ENCODE measurements around the gene CYB5B. TPM values are rescaled to one million over a fixed set of nuclear protein-coding genes. Genes with fewer than 3 reads are reported as not detected.

CYB5B gene
- total RNA-seq, 4 donors from 2014 or later = 30.3 to 60.5 (median 42.4) TPM

DNA sequence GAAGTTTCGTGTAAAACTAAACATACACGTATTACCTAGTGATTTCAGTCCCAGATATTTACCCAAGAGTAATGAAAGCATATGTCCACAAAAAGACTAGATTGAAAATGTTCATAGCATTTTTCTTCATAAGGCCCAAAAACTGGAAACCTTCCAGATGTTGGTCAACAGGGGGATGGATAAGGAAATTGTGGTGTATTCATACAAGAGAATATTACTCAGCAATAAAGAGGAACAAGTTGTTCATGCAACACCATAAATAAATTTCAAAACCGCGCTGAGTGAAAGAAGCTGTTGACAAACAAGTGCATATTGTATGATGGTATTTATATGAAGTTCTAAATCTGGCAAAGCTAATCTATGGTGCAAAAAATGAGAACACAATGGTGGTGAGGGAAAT, 87.2 kb downstream of the CYB5B start:
- H3K4me3 ChIP-seq = no peak overlapping the region
- 94 to 100% methylated on average over 4 of the region's 4 CpGs for WGBS, 2 donors (ENCODE audit: low coverage in 1 of 2)
- in situ Hi-C loops (cut with MboI; ENCODE audit: low pct_ligation_motif_present in 1 of 4, low pct_unique_long_range_greater_than_20kb in 1 of 4, low sequenced_read_pairs in 3 of 4) (no loop called here), intact Hi-C loops (cut with DNase I; ENCODE audit: low total_unique reads) (no loop called here)
- TF ChIP-seq POLR2AphosphoS5 (IDR thresholded peaks at IDR 0.05) (no peak), POLR2A (IDR thresholded peaks at IDR 0.05) (no peak)
- TF ChIP-seq, protein P1, sequence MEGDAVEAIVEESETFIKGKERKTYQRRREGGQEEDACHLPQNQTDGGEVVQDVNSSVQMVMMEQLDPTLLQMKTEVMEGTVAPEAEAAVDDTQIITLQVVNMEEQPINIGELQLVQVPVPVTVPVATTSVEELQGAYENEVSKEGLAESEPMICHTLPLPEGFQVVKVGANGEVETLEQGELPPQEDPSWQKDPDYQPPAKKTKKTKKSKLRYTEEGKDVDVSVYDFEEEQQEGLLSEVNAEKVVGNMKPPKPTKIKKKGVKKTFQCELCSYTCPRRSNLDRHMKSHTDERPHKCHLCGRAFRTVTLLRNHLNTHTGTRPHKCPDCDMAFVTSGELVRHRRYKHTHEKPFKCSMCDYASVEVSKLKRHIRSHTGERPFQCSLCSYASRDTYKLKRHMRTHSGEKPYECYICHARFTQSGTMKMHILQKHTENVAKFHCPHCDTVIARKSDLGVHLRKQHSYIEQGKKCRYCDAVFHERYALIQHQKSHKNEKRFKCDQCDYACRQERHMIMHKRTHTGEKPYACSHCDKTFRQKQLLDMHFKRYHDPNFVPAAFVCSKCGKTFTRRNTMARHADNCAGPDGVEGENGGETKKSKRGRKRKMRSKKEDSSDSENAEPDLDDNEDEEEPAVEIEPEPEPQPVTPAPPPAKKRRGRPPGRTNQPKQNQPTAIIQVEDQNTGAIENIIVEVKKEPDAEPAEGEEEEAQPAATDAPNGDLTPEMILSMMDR (IDR thresholded peaks at IDR 0.05) = no peak
- no peak overlapping the region for H3K27ac ChIP-seq
- H3K36me3 ChIP-seq = no peaks in the 10 kb centered on the region
- H3K27me3 ChIP-seq = no peaks in the 10 kb centered on the region
- H3K4me1 ChIP-seq = no peaks in the 10 kb centered on the region
- no peaks in the 10 kb centered on the region for H3K9me3 ChIP-seq
- no peak for DNase-seq

DNA sequence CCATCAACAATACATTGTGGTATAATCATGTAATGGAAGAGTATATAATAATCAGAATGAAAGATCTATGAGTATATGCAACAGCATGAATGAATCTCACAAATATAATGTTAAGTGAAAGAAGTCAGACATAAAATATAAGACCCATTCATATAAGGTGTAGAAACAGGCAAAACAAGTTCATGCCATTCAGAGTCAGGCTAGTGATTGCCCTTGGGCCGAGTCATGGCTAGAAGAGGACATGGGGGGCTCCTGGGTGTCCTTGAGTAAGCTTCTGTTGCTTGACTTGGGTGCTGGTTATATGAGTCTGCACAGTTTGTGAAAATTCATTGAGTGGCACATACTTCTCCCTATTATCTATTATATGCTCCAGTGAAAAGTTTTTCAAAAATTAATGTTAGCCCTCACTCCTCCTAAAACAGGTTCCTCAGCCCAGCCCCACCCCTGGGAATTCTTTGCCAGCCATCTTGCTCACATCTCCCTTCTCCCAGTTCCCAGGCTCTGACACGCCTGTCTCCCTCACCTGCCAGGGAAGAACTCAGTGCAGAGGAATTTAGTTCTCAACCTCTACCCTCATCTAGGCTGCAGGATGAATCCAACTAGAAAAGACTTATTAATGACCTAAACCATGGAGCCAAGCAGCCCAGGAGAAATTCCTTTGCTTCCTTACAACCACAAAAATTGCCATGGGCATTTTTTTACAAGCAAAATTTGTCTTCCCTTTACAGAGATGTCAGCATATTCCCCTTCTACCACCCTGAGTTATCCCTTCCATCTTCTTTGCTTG, 89.0 kb downstream of the CYB5B start:
- 48 to 77% methylated on average over 2 of the region's 2 CpGs for WGBS, 2 donors (ENCODE audit: low coverage in 1 of 2)
- Histone ChIP-seq H3K27ac (no peak overlapping the region), H3K4me1 (no peaks in the 10 kb centered on the region), H3K36me3 (no peaks in the 10 kb centered on the region), H3K27me3 (no peaks in the 10 kb centered on the region), H3K9me3 (no peaks in the 10 kb centered on the region), H3K4me3 (no peak overlapping the region)
- in situ Hi-C loops (cut with MboI; ENCODE audit: low pct_ligation_motif_present in 1 of 4, low pct_unique_long_range_greater_than_20kb in 1 of 4, low sequenced_read_pairs in 3 of 4) (no loop called here), intact Hi-C loops (cut with DNase I; ENCODE audit: low total_unique reads) (no loop called here)
- DNase-seq = no peak
- TF ChIP-seq EP300 (IDR thresholded peaks at IDR 0.05; ENCODE audit: low read depth) (no peak), POLR2A (IDR thresholded peaks at IDR 0.05) (no peak), POLR2AphosphoS5 (IDR thresholded peaks at IDR 0.05) (no peak)
- TF ChIP-seq, protein P1 (IDR thresholded peaks at IDR 0.05) = no peak

DNA sequence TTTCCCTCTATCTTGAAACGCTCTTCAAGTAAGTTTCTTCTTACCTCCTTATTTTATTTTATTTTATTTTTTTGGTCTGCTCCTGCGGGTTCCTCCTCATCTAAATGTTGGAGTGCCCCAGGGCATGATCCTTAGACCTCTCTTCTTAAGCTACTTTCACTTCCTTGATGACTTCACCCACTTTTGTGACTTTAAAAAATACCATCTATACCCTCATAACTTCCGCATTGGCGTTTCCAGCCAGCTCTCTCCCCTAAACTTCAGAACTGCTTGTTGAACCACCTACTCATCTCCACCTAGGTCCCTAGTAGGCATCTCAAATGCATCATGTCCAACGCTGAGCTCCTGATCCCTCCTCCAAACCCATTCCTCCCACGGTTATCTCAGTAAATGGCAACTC, 89.9 kb downstream of the CYB5B start:
- H3K4me3 ChIP-seq = no peak overlapping the region
- H3K4me1 ChIP-seq = no peaks in the 10 kb centered on the region
- intact Hi-C loops (cut with DNase I; ENCODE audit: low total_unique reads) (no loop called here), in situ Hi-C loops (cut with MboI; ENCODE audit: low pct_ligation_motif_present in 1 of 4, low pct_unique_long_range_greater_than_20kb in 1 of 4, low sequenced_read_pairs in 3 of 4) (no loop called here)
- H3K9me3 ChIP-seq = no peaks in the 10 kb centered on the region
- no peak for TF ChIP-seq EP300 (IDR thresholded peaks at IDR 0.05; ENCODE audit: low read depth)
- TF ChIP-seq POLR2AphosphoS5 (IDR thresholded peaks at IDR 0.05) = no peak
- TF ChIP-seq, protein P1 (IDR thresholded peaks at IDR 0.05) = no peak
- TF ChIP-seq POLR2A (IDR thresholded peaks at IDR 0.05) = no peak
- H3K27ac ChIP-seq = no peak overlapping the region
- no peaks in the 10 kb centered on the region for H3K27me3 ChIP-seq
- WGBS, 2 donors (ENCODE audit: low coverage in 1 of 2) = 76 to 82% methylated on average over 5 to 6 of the region's 6 CpGs
- no peaks in the 10 kb centered on the region for H3K36me3 ChIP-seq
- DNase-seq = no peak

Other genes starting within 250 kb of the CYB5B start
- gene SNTB2, start 237.5 kb upstream of the CYB5B start, total RNA-seq = 10 to 100 TPM; 14.2 to 31.4 (median 24.1) TPM
- 100 to 1,000 TPM in 1 of 4 donors, 10 to 100 TPM in 3; 11.9 to 151 (median 42.7) TPM for gene VPS4A, start 113.3 kb upstream of the CYB5B start, total RNA-seq
- gene PDF, start 94.0 kb upstream of the CYB5B start, total RNA-seq = 10 to 100 TPM in 2 of 4 donors, 1 to 10 TPM in 2; 2.2 to 19.5 (median 8.8) TPM
- gene COG8, start 85.1 kb upstream of the CYB5B start, total RNA-seq = 10 to 100 TPM; 29.5 to 52.0 (median 48.3) TPM
- 10 to 100 TPM in 2 of 4 donors, 1 to 10 TPM in 2; 1.8 to 17.3 (median 8.9) TPM for gene NIP7, start 84.8 kb upstream of the CYB5B start, total RNA-seq
- gene TMED6, start 72.8 kb upstream of the CYB5B start, total RNA-seq = 1 to 10 TPM in 2 of 4 donors, not detected in 2; 5.7 to 6.8 TPM
- gene TERF2, start 38.6 kb upstream of the CYB5B start, total RNA-seq = 100 to 1,000 TPM in 1 of 4 donors, 10 to 100 TPM in 2, 1 to 10 TPM in 1; 8.6 to 104 (median 17.3) TPM
- gene NFAT5, start 141.3 kb downstream of the CYB5B start, total RNA-seq = 100 to 1,000 TPM in 2 of 4 donors, 10 to 100 TPM in 2; 37.3 to 131 (median 88.8) TPM